Brain microvascular endothelial cell (primary cell): ENCODE data around the gene CYP4F11.
"Not testable (repeated sequence)": the region's sequence is repeated elsewhere in the genome, so short reads cannot be mapped to it uniquely, and the experiment has no call there.

ENCODE experiments used
- DNase-seq: peaks from one replicate; pipeline ENCODE4 v3.0.0-alpha.2; 2020
- H3K27ac ChIP-seq: fragments of 250-450 bp; sonication (Bioruptor Pico); 2 replicates; pipeline ENCODE4 v1.5.1; 2020; ENCODE audit warnings: mild to moderate bottlenecking, moderate library complexity
- H3K27me3 ChIP-seq: fragments of 250-450 bp; sonication (Bioruptor Pico); replicated peaks from 2 replicates; pipeline ENCODE4 v1.5.1; 2020; ENCODE audit warnings: mild to moderate bottlenecking
- H3K36me3 ChIP-seq: fragments of 250-450 bp; sonication (Bioruptor Pico); replicated peaks from 2 replicates; pipeline ENCODE4 v1.5.1; 2020; ENCODE audit warnings: mild to moderate bottlenecking
- H3K4me3 ChIP-seq: 2 replicates; pipeline ENCODE4 v1.5.1; 2011; ENCODE audit warnings: low read depth, mild to moderate bottlenecking, control low read depth, low read length, moderate library complexity
- CTCF ChIP-seq: IDR thresholded peaks from 2 replicates; pipeline ENCODE4 v1.5.1; 2011; ENCODE audit warnings: low read depth, mild to moderate bottlenecking, moderate library complexity, low read length, control low read depth, inconsistent platforms; ENCODE audit errors: missing control alignments
- in situ Hi-C: cut with HindIII; loops from 2 replicates; pipeline ENCODE4 v1.10.0; 2017; ENCODE audit warnings: low sequenced_read_pairs, low pct_ligation_motif_present

The CYP4F11 gene

DNA sequence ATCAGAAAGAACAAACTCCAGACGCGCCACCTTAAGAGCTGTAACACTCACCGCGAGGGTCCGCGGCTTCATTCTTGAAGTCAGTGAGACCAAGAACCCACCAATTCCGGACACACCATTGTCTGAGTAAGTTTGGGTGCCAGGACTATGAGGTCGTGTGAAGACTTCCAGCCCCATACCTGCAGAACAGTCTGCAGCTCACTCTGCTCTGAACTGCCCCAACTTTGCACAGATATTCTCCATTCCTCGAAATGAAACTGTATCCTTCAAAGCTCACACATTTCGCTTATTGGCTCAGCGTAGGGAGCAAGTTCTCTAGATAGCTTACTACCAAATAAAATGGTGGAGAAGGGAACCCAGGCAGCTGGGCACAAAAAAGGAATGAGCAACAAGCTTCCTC, 33.8 kb downstream of the CYP4F11 start:
- TF ChIP-seq CTCF = no peak
- H3K27me3 ChIP-seq = no peaks in the 10 kb centered on the region
- no peak overlapping the region for H3K4me3 ChIP-seq
- DNase-seq = no peak
- H3K27ac ChIP-seq = no peak overlapping the region
- H3K36me3 ChIP-seq = no peaks in the 10 kb centered on the region
- in situ Hi-C loops = no loop called here

DNA sequence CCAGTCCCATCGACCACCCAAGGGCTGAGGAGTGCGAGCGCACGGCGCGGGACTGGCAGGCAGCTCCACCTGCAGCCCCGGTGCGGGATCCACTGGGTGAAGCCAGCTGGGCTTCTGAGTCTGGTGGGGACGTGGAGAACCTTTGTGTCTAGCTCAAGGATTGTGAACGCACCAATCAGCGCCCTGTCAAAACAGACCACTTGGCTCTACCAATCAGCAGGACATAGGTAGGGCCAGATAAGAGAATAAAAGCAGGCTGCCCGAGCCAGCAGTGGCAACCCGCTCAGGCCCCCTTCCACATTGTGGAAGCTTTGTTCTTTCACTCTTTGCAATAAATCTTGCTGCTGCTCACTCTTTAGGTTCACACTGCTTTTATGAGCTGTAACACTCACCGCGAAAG, 34.3 kb downstream of the CYP4F11 start:
- H3K36me3 ChIP-seq, H3K27me3 ChIP-seq, H3K27ac ChIP-seq, DNase-seq, H3K4me3 ChIP-seq, in situ Hi-C loops: not testable (repeated sequence)

DNA sequence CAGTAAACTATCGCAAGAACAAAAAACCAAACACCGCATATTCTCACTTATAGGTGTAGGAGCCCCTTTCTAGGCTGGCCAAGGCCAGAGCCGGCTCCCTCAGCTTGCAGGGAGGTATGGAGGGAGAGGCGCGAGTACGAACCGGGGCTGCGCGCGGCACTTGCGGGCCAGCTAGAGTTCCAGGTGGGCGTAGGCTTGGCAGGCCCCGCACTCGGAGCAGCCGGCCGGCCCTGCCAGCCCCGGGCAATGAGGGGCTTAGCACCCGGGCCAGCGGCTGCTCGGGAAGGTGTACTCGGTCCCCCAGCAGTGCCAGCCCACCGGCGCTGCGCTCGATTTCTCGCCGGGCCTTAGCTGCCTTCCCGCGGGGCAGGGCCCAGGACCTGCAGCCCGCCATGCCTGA, 34.8 kb downstream of the CYP4F11 start:
- in situ Hi-C loops, H3K36me3 ChIP-seq, DNase-seq, H3K4me3 ChIP-seq, H3K27ac ChIP-seq, H3K27me3 ChIP-seq: not testable (repeated sequence)

- Histone ChIP-seq H3K27me3 (no peaks in the 10 kb centered on the region), H3K27ac (no peak within 1 kb of the TSS)
- in situ Hi-C loops = no loop called here
Measured at GRCh38 chr19:15897738-15898276, 36.5 kb downstream of the CYP4F11 start, which contains the start of gene CYP4F2. Gene CYP4F2 (minus strand): TSS chr19:15898074. CDS start chr19:15897611, 463 bp downstream.

GRCh38 chr19:15897026-15897737, 37.1 kb downstream of the CYP4F11 start:
- TF ChIP-seq CTCF = no peak
- no peak for DNase-seq
- in situ Hi-C loops = no loop called here
- H3K36me3 ChIP-seq = no peaks in the 10 kb centered on the region
- H3K27ac ChIP-seq = no peak overlapping the region
- no peak overlapping the region for H3K4me3 ChIP-seq
- H3K27me3 ChIP-seq = no peaks in the 10 kb centered on the region

More at GRCh38 chr19:15897738-15898276, 36.5 kb downstream of the CYP4F11 start, which contains the start of gene CYP4F2:
- TF ChIP-seq CTCF = no peak
- Histone ChIP-seq H3K4me3 (no peak within 1 kb of the TSS), H3K36me3 (no peaks in the 10 kb centered on the region)
- no peak for DNase-seq

GRCh38 chr19:15895876-15896430, 38.4 kb downstream of the CYP4F11 start:
- Histone ChIP-seq H3K36me3 (no peaks in the 10 kb centered on the region), H3K27me3 (no peaks in the 10 kb centered on the region), H3K27ac (no peak overlapping the region), H3K4me3 (no peak overlapping the region)
- TF ChIP-seq CTCF = no peak
- DNase-seq = no peak
- in situ Hi-C loops = no loop called here

GRCh38 chr19:15894359-15894758, 40.0 kb downstream of the CYP4F11 start:
- no peaks in the 10 kb centered on the region for H3K36me3 ChIP-seq
- in situ Hi-C loops = no loop called here
- no peak overlapping the region for H3K27ac ChIP-seq
- H3K4me3 ChIP-seq = no peak overlapping the region
- no peak for DNase-seq
- TF ChIP-seq CTCF = no peak
- no peaks in the 10 kb centered on the region for H3K27me3 ChIP-seq
